Measurements from ENCODE around the gene RFX3.

Gene RFX3

GRCh38 chr9:3514786-3515185 is 11.0 kb downstream of the RFX3 start:
- DNase-seq (ENCODE audit: low read depth in 2 of 2, low spot score in 1 of 2): no peak

DNA sequence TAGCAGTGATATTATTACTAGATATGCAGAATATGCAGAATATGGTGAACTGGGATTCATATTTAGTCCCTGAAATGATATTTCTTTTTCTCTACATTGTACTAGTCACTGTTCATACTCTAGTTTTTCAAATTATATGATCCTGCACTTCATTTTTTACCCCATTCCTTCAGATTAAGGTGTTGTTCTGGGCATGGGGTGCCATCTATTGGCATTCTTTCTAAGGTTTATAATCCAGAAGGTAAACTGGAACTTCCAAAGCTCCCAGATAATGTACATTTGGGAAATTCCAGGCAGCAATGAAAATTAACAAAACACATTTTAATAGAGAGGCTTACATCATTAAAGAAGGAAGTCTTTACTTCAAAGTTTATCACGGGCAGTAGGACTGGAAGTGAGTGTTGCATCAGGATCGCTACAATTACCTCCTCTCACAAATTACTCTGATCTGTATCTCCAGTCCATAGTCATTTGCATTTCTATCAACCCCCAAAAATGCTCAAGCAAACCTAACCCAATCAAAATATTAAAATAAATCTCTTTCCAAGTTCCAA is 12.5 kb downstream of the RFX3 start:
- no peak for DNase-seq (ENCODE audit: low read depth in 2 of 2, low spot score in 1 of 2)

DNA sequence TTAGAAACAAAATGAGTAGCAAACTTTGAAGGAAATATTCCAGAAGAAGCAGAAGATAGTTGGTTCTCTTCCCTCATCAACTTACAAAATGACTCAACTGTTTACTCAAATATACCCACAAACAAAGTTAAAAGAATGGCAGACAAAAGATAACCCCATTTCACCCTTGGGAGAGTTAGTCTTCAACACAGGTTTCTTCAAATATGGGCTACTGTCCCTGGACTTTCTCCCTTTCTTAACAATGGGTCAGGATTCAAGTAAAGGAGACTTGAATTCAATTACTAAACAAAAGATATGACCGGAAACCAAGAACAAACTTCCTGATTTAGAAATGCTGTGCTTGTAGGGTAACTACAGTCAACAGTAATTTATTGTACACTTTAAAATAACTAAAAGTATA is 14.2 kb downstream of the RFX3 start:
- DNase-seq (ENCODE audit: low read depth in 2 of 2, low spot score in 1 of 2): no peak

DNA sequence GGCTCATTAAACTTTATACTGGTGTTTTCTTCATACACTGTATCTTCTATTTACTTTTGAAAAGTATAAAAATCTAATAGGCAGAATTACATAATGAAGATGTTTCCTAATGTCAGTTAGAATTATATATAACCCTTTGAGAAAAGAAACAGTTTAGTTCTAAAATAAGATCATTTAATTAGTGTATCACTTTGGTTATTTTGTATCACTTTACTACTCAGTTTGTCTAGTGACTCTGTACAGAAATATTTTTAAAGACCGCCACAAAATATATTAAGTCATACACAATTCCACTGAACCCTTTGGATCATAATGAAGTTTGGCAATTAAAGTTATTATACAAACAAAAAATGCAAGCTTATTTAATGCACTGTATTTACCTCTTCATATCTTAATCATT is 15.0 kb downstream of the RFX3 start:
- no peak for DNase-seq (ENCODE audit: low read depth in 2 of 2, low spot score in 1 of 2)

DNA sequence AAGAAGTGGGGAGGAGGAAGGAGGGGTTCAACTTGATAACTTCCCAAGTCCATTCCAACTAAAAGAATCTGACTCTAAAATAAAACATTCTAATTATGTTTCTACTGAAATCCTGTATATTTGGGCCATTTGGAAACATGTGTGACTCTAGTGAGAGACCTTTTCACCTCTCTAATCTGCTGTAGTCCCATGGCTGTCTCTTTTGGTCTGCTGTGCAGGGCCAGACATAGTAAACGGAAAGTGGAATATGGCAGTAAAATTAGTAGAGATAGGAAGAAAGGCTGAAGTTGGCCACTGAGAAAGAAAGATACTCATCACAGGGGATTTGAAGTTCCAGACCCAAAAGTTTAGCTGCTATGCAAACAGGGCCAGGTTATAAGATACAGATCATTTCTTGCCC is 15.9 kb downstream of the RFX3 start:
- DNase-seq (ENCODE audit: low read depth in 2 of 2, low spot score in 1 of 2): no peak

DNA sequence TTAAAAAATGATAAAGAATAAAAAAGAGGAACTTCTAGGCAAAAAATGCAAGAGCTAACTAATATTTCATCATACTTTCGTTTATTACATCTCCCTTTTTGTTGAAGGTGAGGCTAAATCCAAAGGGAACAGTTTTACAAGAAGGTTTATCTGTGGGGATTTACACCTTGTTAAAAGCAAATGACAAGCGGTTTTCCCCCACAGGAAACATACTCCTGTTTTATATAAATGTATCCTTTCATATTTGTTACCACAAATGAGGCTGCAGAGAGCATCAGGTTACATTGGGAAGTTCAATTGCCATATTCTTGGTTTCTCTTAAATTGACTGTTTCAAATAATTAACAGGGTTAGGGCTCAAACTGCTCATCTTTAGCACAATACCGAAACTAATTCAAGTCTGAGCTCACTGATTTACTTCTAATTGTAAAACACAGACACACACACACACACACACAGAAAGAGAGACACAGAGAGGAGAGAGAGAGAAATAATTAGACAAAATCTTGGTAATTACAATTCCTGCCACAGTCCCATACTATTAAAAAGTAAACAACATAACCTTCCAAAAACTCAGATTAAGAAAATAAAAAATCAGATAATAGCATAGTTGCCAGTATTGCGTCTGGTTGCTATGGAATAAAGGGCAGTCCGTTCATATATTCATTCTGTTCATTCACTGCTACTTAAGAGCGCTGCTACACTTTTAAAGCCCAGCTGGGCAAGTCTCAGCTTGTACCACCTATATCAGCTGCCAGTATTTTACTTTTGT is 17.1 kb downstream of the RFX3 start:
- DNase-seq (ENCODE audit: low read depth in 2 of 2, low spot score in 1 of 2): no peak

DNA sequence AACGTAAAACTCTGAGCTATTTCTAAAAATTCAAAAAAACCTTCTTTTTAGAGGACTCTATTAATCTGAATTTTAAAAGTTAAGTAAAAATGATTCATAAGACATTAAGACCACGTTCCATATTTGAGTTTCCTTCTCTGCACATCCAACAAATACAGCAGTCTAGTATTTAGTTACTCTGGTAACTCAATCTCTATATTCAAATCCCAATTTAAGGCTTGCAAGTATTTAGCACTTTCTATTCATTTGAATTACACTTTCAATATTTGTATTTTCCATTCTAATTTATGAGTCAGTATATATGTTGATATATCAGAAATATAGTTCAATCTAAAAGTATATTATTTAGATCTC is 17.7 kb downstream of the RFX3 start:
- no peak for DNase-seq (ENCODE audit: low read depth in 2 of 2, low spot score in 1 of 2)

DNA sequence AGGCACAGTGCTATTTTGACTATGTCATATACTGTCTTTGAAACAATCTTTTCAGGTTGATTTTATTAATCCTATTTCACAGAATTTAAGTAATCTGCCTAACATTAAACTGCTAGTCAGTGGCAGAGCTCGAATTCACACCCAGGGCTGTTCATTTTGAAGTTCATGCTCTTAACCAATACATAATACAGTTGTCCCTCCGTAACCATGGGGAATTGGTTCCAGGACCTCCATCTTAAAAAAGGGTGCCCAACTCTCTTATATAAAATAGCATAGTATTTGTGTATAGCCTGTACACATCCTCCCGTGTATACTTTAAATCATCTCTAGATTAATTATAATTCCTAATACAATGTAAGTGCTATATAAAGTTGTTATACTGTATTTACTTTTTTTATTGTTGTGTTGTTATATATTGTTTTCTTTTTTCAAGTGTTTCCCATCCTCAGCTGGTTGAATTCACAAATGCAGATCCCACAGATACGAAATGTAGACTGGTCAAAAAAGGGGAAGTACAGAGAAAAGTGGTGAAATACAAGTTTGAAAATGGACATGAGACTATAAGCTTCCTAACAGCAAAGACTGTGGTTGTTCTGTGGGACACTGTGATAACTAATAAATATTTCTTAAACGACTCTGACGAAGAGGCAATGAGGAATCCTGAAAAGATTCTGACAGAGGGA is 18.3 kb downstream of the RFX3 start:
- DNase-seq (ENCODE audit: low read depth in 2 of 2, low spot score in 1 of 2): no peak

DNA sequence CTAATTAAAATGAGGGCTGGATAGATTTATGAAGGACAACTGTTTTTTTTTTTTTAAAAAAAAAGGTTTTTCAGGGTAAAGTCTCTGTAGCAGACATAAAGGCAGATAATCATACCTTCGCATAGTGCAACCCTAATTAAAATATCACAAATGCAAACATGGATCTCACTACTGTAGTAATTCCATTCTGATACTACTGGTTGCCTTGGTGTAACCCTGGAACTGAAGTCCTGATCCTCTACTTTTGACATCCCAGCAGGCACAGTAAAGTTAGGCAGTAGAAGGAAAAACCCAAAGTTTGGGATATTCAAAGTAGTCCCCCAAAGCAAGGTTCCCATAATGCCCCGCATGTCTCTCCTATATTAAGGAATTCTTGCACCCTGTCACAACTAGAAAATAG is 19.6 kb downstream of the RFX3 start:
- no peak for DNase-seq (ENCODE audit: low read depth in 2 of 2, low spot score in 1 of 2)

DNA sequence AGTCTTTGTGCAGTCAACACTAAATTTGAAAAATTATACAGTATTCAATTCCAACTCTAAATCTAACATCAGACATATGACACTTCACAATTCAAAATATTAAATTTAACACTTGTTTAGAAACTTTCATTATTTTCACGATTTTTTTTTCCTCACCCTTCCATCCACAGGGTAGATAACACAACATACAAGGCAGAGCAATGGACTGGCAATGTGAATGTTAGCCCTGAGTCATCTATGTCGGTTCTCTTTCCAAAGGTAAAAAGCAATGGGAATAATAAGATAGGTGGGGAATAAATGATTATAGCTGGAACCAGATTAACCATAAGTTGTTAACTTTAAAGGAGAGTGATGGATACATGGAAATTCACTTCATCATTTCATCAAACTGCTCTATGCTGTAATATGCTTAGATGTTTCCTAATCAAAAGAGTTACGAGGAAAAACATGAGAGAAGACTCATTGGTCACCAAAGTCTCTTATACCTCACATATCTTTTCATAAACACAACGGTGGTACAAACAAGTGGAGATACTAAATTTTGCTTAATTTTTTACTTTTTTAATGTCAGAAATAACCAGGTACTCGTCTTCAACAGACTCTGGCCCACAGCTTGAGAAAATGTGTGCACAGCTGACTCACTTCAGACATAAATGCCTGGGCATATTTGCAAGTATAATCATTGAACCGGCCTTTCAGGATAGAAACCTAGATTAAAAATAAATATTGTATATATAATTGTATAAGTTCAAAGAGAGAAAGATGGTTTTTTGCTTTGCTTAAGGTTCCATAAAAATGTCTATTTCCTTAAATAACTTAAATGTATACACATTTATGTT is 23.0 kb downstream of the RFX3 start:
- DNase-seq (ENCODE audit: low read depth in 2 of 2, low spot score in 1 of 2): no peak

DNA sequence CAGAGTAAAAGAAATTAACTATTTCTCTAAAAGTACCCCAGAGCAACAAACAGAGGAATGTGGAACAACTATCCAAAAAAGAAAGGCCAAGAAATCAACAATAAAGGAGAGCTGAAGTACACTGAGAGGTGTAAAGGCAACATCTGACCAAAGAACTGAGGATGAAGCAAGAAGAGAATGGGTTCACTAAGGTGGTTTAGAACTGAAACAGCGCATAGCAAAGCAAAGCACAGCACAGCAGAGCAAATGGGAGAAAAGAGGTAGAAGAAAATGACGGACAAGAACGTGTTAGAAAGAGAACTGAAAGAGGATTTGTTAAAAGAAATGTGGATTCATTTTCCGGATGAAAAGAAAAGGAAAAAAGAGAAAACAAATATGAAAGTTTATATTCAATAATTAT is 25.8 kb downstream of the RFX3 start:
- DNase-seq (ENCODE audit: low read depth in 2 of 2, low spot score in 1 of 2): no peak

DNA sequence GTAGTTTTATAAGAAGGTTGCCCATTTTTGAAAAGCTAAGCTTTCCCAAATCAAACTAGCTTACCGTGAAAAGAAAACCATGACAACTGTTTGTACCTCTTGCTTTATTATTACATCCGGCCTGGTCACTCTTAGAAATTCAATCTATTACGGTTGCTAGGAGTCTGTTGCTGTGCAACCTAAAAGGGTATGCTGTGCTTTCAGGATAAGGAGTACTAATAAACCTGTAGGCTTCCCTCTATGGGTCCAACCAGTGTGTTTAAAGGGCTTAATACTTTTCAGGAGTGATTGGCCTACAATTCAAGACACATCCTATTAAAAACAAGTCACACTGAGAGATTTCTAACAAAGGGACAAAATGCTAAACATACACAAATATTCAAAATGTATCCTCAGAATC is 27.1 kb downstream of the RFX3 start:
- DNase-seq (ENCODE audit: low read depth in 2 of 2, low spot score in 1 of 2): no peak

DNA sequence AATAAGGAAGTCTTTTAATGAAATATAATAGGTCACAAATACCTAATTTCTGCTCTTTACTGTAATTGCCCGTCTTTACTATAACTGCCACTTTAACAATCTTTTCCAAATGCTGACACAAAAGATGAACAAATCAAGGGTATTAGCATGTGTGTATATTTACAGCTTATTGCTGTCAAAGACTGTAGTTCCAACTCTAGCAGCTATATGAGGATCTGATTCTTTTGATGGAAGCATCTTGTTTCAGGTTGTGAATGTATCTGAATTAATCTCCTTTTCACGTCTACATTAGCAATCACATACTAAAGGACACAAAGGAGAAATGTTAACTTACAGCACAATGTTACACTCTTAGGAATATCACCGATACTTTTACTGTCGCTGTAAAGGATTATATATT is 27.9 kb downstream of the RFX3 start:
- no peak for DNase-seq (ENCODE audit: low read depth in 2 of 2, low spot score in 1 of 2)

- DNase-seq (ENCODE audit: low read depth in 2 of 2, low spot score in 1 of 2): no peak
Measured at GRCh38 chr9:3497401-3497800, 28.4 kb downstream of the RFX3 start.

GRCh38 chr9:3495855-3496254 is 29.9 kb downstream of the RFX3 start:
- DNase-seq (ENCODE audit: low read depth in 2 of 2, low spot score in 1 of 2): no peak

- DNase-seq (ENCODE audit: low read depth in 2 of 2, low spot score in 1 of 2): no peak
Measured at GRCh38 chr9:3492214-3492613, 33.6 kb downstream of the RFX3 start.

GRCh38 chr9:3491450-3491849 is 34.4 kb downstream of the RFX3 start:
- no peak for DNase-seq (ENCODE audit: low read depth in 2 of 2, low spot score in 1 of 2)

GRCh38 chr9:3490957-3491356 is 34.8 kb downstream of the RFX3 start:
- no peak for DNase-seq (ENCODE audit: low read depth in 2 of 2, low spot score in 1 of 2)

GRCh38 chr9:3482578-3482977 is 43.2 kb downstream of the RFX3 start:
- DNase-seq (ENCODE audit: low read depth in 2 of 2, low spot score in 1 of 2): no peak

DNA sequence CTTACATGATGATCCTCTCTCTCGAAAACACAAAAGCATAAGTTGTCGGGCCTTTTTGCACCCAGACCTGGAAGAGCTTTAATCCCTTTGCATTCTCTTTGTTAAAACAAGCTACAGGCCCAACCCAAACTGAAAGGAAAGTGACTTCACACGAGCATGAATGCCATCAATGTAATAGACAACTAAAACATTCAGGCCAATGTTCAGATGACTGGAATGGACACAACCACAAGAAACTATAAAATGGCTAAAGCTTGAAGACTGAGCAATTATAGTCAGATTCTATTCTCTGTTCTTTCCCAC is 45.5 kb downstream of the RFX3 start:
- DNase-seq (ENCODE audit: low read depth in 2 of 2, low spot score in 1 of 2): no peak

- DNase-seq (ENCODE audit: low read depth in 2 of 2, low spot score in 1 of 2): no peak
Measured at GRCh38 chr9:3479514-3480352, 46.1 kb downstream of the RFX3 start.

All from stimulated activated CD8-positive, alpha-beta memory T cell treated with anti-CD3 and anti-CD28 coated beads, Interleukin-4, amount 100 ng/mL, for 4 hours (primary cell).